HEK293 (cell line): ENCODE results near the gene LRRC46.

Experiments used
- GFI1B ChIP-seq: fragments of 450-650 bp; formaldehyde crosslinking; IDR thresholded peaks from 2 replicates; pipeline ENCODE4 v1.5.1; 2016; ENCODE audit warnings: missing biosample characterization, missing genetic modification characterization
- GLIS1 ChIP-seq: fragments of 450-650 bp; formaldehyde crosslinking; IDR thresholded peaks from 2 replicates; pipeline ENCODE4 v1.5.1; 2016; ENCODE audit warnings: missing biosample characterization, missing genetic modification characterization
- KLF16 ChIP-seq: fragments of 450-650 bp; formaldehyde crosslinking; IDR thresholded peaks from 2 replicates; pipeline ENCODE4 v1.5.1; 2017; ENCODE audit warnings: missing biosample characterization, missing genetic modification characterization
- MEIS1 ChIP-seq: sonication (generic); formaldehyde crosslinking; IDR thresholded peaks from 2 replicates; pipeline ENCODE4 v1.8.1; 2022; ENCODE audit warnings: missing genetic modification reagents, mild to moderate bottlenecking, borderline replicate concordance
- OSR2 ChIP-seq: fragments of 450-650 bp; formaldehyde crosslinking; IDR thresholded peaks from 2 replicates; pipeline ENCODE4 v1.5.1; 2016; ENCODE audit warnings: missing biosample characterization, missing genetic modification characterization
- ZBTB48 ChIP-seq: fragments of 450-650 bp; formaldehyde crosslinking; IDR thresholded peaks from 2 replicates; pipeline ENCODE4 v1.5.1; 2016; ENCODE audit warnings: missing biosample characterization, missing genetic modification characterization
- ZBTB8A ChIP-seq: fragments of 450-650 bp; formaldehyde crosslinking; IDR thresholded peaks from 2 replicates; pipeline ENCODE4 v1.5.1; 2016; ENCODE audit warnings: missing biosample characterization, missing genetic modification characterization
- ZFP3 ChIP-seq: fragments of 450-650 bp; formaldehyde crosslinking; IDR thresholded peaks from 2 replicates; pipeline ENCODE4 v1.5.1; 2016; ENCODE audit warnings: low read depth, missing biosample characterization, missing genetic modification characterization
- ZNF114 ChIP-seq: fragments of 450-650 bp; formaldehyde crosslinking; IDR thresholded peaks from 2 replicates; pipeline ENCODE4 v1.5.0; 2017; ENCODE audit warnings: missing biosample characterization, missing genetic modification characterization
- ZNF16 ChIP-seq: fragments of 450-650 bp; formaldehyde crosslinking; IDR thresholded peaks from 2 replicates; pipeline ENCODE4 v1.5.1; 2016; ENCODE audit warnings: low read depth, missing biosample characterization, missing genetic modification characterization
- ZNF211 ChIP-seq: fragments of 450-650 bp; formaldehyde crosslinking; IDR thresholded peaks from 2 replicates; pipeline ENCODE4 v1.5.1; 2016; ENCODE audit warnings: low read depth, missing biosample characterization, missing genetic modification characterization
- ZNF239 ChIP-seq: fragments of 450-650 bp; formaldehyde crosslinking; IDR thresholded peaks from 2 replicates; pipeline ENCODE4 v1.5.1; 2016; ENCODE audit warnings: missing biosample characterization, missing genetic modification characterization
- ZNF311 ChIP-seq: fragments of 450-650 bp; formaldehyde crosslinking; IDR thresholded peaks from 2 replicates; pipeline ENCODE4 v1.5.1; 2017; ENCODE audit warnings: missing biosample characterization, missing genetic modification characterization, borderline replicate concordance
- ZNF350 ChIP-seq: fragments of 450-650 bp; formaldehyde crosslinking; IDR thresholded peaks from 2 replicates; pipeline ENCODE4 v1.5.0; 2017; ENCODE audit warnings: missing biosample characterization, mild to moderate bottlenecking, missing genetic modification characterization
- ZNF423 ChIP-seq: fragments of 450-650 bp; formaldehyde crosslinking; IDR thresholded peaks from 2 replicates; pipeline ENCODE4 v1.5.1; 2016; ENCODE audit warnings: missing biosample characterization, missing genetic modification characterization
- ZNF530 ChIP-seq: fragments of 450-650 bp; formaldehyde crosslinking; IDR thresholded peaks from 2 replicates; pipeline ENCODE4 v1.5.1; 2016; ENCODE audit warnings: low read depth, missing biosample characterization, missing genetic modification characterization
- ZNF558 ChIP-seq: fragments of 450-650 bp; formaldehyde crosslinking; IDR thresholded peaks from 2 replicates; pipeline ENCODE4 v1.5.1; 2016; ENCODE audit warnings: missing biosample characterization, missing genetic modification characterization
- ZNF585B ChIP-seq: fragments of 450-650 bp; formaldehyde crosslinking; IDR thresholded peaks from 2 replicates; pipeline ENCODE4 v1.5.1; 2016; ENCODE audit warnings: missing biosample characterization, missing genetic modification characterization
- ZNF596 ChIP-seq: fragments of 450-650 bp; IDR thresholded peaks from 2 replicates; pipeline ENCODE4 v1.5.0; 2018; ENCODE audit warnings: missing biosample characterization, mild to moderate bottlenecking, missing genetic modification characterization, moderate library complexity
- ZNF610 ChIP-seq: fragments of 450-650 bp; formaldehyde crosslinking; IDR thresholded peaks from 2 replicates; pipeline ENCODE4 v1.5.1; 2016; ENCODE audit warnings: missing biosample characterization, missing genetic modification characterization, borderline replicate concordance
- ZNF629 ChIP-seq: fragments of 450-650 bp; formaldehyde crosslinking; IDR thresholded peaks from 2 replicates; pipeline ENCODE4 v1.5.1; 2017; ENCODE audit warnings: missing biosample characterization, missing genetic modification characterization
- ZNF747 ChIP-seq: fragments of 450-650 bp; formaldehyde crosslinking; IDR thresholded peaks from 2 replicates; pipeline ENCODE4 v1.5.1; 2016; ENCODE audit warnings: missing biosample characterization, missing genetic modification characterization
- ZNF776 ChIP-seq: fragments of 450-650 bp; formaldehyde crosslinking; IDR thresholded peaks from 2 replicates; pipeline ENCODE4 v1.5.0; 2017; ENCODE audit warnings: missing biosample characterization, missing genetic modification characterization, borderline replicate concordance
- ZNF791 ChIP-seq: fragments of 450-650 bp; formaldehyde crosslinking; IDR thresholded peaks from 2 replicates; pipeline ENCODE4 v1.5.1; 2016; ENCODE audit warnings: missing biosample characterization, missing genetic modification characterization
- ZXDB ChIP-seq: fragments of 450-650 bp; formaldehyde crosslinking; IDR thresholded peaks from 2 replicates; pipeline ENCODE4 v1.5.1; 2016; ENCODE audit warnings: missing biosample characterization, missing genetic modification characterization
- TF ChIP-seq, protein P1 (sequence below): fragments of 450-650 bp; formaldehyde crosslinking; IDR thresholded peaks from 2 replicates; pipeline ENCODE4 v1.5.1; 2016; ENCODE audit warnings: missing biosample characterization, missing genetic modification characterization
- TF ChIP-seq, protein P2 (sequence below): fragments of 450-650 bp; formaldehyde crosslinking; IDR thresholded peaks from 2 replicates; pipeline ENCODE4 v1.5.1; 2016; ENCODE audit warnings: missing biosample characterization, missing genetic modification characterization
- TF ChIP-seq, protein P3 (sequence below): IDR thresholded peaks from 2 replicates; pipeline ENCODE4 v1.6.1; 2011; ENCODE audit warnings: mild to moderate bottlenecking, low read depth, low read length, borderline replicate concordance
- TF ChIP-seq, protein P4 (sequence below): fragments of 450-650 bp; formaldehyde crosslinking; IDR thresholded peaks from 2 replicates; pipeline ENCODE4 v1.5.1; 2017; ENCODE audit warnings: missing biosample characterization, missing genetic modification characterization
- TF ChIP-seq, protein P5 (sequence below): fragments of 450-650 bp; formaldehyde crosslinking; IDR thresholded peaks from 2 replicates; pipeline ENCODE4 v1.5.1; 2016; ENCODE audit warnings: missing biosample characterization, missing genetic modification characterization
- TF ChIP-seq, protein P6 (sequence below): fragments of 450-650 bp; formaldehyde crosslinking; IDR thresholded peaks from 2 replicates; pipeline ENCODE4 v1.5.1; 2016; ENCODE audit warnings: missing biosample characterization, missing genetic modification characterization
- TF ChIP-seq, protein P7 (sequence below): fragments of 450-650 bp; formaldehyde crosslinking; IDR thresholded peaks from 2 replicates; pipeline ENCODE4; 2016; ENCODE audit warnings: missing biosample characterization, missing genetic modification characterization

Gene LRRC46

DNA sequence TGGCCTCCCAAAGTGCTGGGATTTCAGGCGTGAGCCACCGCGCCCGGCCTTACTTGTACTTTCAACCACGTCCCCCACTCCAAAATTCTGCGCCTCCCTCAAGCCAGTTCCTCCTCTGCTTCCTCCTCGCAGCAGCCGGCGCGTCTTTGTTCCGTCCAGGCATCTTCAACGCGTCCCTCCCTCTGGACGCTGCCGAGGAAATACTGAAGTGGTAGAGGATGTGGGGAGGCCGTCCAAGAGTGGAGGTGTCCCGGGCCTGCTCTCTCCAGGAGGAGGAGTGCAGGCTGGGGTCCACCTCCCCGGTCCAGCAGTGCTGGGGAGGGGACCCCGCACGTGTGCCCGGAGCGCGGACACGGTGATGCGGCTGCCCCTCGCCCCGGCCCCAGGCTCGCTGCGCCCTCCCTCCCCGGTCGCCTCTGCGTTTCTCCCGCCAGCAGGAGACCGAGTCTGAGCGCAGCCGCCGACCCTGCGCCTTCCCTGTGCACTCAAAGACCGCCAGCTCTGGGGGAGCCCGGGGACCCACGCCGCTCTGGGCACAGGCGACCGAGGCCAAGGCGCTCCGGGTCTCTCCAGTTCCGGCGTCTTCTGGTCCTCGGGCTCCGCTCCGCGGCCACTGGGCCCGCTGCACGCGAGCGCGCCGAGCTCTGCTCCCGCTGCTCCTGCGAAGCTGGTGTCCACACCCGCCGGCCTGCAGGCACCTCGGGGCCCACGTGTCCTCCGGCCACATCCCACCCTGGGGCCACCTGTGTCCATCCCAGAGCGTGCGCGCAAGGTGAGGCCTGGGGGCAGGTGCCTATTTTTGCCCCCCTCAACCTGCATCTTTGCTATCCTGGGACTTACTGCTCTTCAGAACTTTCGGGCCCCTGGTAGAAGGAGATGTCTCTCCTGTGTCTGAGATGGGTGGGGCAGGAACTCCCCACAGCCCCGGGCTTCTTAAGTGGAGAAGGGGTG lies 41.6 kb upstream of the LRRC46 start (continued):
- TF ChIP-seq ZNF791 (tag by site-specific recombination) (no peak), ZNF585B (tag by site-specific recombination) (no peak), ZNF423 (tag by site-specific recombination) (no peak), MEIS1 (CRISPR knock-in tag) (no peak), ZNF776 (tag by site-specific recombination) (no peak), ZNF211 (tag by site-specific recombination) (no peak), ZNF530 (tag by site-specific recombination) (no peak), GFI1B (tag by site-specific recombination) (no peak), ZBTB8A (peak; percentile 42; the same call in 1 of the 2 replicates), ZNF747 (tag by site-specific recombination) (no peak), ZNF610 (no peak), ZBTB48 (no peak), ZNF629 (tag by site-specific recombination) (no peak), ZNF596 (no peak), KLF16 (tag by site-specific recombination) (no peak; the same call in 1 of the 2 replicates), ZNF558 (tag by site-specific recombination) (no peak), OSR2 (tag by site-specific recombination) (no peak), ZNF311 (tag by site-specific recombination) (no peak), ZNF16 (tag by site-specific recombination) (no peak), ZNF239 (tag by site-specific recombination) (no peak), ZNF114 (tag by site-specific recombination) (no peak), GLIS1 (peak; percentile 61), ZXDB (tag by site-specific recombination) (0 out of 2 replicates have a peak, but pooled peaks have one; percentile 30), ZFP3 (tag by site-specific recombination) (no peak), ZNF350 (tag by site-specific recombination) (no peak)
- TF ChIP-seq, protein P1, sequence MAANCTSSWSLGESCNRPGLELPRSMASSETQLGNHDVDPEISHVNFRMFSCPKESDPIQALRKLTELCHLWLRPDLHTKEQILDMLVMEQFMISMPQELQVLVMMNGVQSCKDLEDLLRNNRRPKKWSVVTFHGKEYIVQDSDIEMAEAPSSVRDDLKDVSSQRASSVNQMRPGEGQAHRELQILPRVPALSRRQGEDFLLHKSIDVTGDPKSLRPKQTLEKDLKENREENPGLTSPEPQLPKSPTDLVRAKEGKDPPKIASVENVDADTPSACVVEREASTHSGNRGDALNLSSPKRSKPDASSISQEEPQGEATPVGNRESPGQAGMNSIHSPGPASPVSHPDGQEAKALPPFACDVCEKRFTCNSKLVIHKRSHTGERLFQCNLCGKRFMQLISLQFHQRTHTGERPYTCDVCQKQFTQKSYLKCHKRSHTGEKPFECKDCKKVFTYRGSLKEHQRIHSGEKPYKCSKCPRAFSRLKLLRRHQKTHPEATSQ (tag by site-specific recombination): peak; percentile 13; the same call in 1 of the 2 replicates
- TF ChIP-seq, protein P2, sequence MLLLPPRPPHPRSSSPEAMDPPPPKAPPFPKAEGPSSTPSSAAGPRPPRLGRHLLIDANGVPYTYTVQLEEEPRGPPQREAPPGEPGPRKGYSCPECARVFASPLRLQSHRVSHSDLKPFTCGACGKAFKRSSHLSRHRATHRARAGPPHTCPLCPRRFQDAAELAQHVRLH: no peak
- TF ChIP-seq, protein P3, sequence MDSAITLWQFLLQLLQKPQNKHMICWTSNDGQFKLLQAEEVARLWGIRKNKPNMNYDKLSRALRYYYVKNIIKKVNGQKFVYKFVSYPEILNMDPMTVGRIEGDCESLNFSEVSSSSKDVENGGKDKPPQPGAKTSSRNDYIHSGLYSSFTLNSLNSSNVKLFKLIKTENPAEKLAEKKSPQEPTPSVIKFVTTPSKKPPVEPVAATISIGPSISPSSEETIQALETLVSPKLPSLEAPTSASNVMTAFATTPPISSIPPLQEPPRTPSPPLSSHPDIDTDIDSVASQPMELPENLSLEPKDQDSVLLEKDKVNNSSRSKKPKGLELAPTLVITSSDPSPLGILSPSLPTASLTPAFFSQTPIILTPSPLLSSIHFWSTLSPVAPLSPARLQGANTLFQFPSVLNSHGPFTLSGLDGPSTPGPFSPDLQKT: no peak
- TF ChIP-seq, protein P4, sequence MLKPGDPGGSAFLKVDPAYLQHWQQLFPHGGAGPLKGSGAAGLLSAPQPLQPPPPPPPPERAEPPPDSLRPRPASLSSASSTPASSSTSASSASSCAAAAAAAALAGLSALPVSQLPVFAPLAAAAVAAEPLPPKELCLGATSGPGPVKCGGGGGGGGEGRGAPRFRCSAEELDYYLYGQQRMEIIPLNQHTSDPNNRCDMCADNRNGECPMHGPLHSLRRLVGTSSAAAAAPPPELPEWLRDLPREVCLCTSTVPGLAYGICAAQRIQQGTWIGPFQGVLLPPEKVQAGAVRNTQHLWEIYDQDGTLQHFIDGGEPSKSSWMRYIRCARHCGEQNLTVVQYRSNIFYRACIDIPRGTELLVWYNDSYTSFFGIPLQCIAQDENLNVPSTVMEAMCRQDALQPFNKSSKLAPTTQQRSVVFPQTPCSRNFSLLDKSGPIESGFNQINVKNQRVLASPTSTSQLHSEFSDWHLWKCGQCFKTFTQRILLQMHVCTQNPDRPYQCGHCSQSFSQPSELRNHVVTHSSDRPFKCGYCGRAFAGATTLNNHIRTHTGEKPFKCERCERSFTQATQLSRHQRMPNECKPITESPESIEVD: no peak
- TF ChIP-seq, protein P5, sequence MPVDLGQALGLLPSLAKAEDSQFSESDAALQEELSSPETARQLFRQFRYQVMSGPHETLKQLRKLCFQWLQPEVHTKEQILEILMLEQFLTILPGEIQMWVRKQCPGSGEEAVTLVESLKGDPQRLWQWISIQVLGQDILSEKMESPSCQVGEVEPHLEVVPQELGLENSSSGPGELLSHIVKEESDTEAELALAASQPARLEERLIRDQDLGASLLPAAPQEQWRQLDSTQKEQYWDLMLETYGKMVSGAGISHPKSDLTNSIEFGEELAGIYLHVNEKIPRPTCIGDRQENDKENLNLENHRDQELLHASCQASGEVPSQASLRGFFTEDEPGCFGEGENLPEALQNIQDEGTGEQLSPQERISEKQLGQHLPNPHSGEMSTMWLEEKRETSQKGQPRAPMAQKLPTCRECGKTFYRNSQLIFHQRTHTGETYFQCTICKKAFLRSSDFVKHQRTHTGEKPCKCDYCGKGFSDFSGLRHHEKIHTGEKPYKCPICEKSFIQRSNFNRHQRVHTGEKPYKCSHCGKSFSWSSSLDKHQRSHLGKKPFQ (tag by site-specific recombination): no peak
- TF ChIP-seq, protein P6, sequence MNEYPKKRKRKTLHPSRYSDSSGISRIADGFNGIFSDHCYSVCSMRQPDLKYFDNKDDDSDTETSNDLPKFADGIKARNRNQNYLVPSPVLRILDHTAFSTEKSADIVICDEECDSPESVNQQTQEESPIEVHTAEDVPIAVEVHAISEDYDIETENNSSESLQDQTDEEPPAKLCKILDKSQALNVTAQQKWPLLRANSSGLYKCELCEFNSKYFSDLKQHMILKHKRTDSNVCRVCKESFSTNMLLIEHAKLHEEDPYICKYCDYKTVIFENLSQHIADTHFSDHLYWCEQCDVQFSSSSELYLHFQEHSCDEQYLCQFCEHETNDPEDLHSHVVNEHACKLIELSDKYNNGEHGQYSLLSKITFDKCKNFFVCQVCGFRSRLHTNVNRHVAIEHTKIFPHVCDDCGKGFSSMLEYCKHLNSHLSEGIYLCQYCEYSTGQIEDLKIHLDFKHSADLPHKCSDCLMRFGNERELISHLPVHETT: no peak
- TF ChIP-seq, protein P7, sequence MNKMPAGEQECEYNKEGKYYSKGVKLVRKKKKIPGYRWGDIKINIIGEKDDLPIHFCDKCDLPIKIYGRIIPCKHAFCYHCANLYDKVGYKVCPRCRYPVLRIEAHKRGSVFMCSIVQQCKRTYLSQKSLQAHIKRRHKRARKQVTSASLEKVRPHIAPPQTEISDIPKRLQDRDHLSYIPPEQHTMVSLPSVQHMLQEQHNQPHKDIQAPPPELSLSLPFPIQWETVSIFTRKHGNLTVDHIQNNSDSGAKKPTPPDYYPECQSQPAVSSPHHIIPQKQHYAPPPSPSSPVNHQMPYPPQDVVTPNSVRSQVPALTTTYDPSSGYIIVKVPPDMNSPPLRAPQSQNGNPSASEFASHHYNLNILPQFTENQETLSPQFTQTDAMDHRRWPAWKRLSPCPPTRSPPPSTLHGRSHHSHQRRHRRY (tag by site-specific recombination): no peak
